Measurements from ENCODE around the gene DNAJA3.
A peak's percentile ranks its signal among the peaks of the same experiment; 100 is the strongest.

Gene DNAJA3

DNA sequence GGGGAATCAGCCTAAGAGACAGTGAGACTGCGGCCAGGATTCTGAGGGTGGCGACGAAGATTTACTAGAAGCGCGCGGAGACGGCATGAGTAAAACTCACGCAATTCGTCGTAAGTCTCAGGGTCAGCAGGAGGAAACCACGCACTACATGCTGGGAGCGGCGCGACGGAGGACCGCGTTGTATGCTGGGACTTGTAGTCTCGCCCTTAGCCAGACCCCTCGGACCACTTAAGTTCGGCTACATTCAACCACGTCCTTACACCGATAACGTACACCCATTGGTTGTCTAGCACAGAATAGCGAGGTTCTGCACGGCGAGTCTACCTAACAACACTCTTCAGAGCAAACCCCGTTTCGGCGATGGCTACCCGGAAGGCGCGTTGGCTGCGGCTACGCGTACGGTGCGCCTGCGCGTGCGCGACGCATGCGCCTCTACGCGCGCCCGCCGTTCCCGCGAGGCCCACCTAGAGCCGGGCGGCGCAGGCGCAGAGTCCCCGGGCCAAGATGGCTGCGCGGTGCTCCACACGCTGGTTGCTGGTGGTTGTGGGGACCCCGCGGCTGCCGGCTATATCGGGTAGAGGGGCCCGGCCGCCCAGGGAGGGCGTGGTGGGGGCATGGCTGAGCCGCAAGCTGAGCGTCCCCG, at the start of gene DNAJA3:
DNAJA3 (plus strand) TSS at position 491 of the 643 bp plus-strand sequence; CDS start at position 505, 14 bp downstream.
- Histone ChIP-seq H3K9ac (ENCODE audit: insufficient read length, low read depth) (peak within 1 kb of the TSS; percentile 100), H3K27me3 (ENCODE audit: insufficient read depth, insufficient read length) (no peaks in the 10 kb centered on the region), H3K4me1 (ENCODE audit: insufficient read depth, insufficient read length) (no peaks in the 10 kb centered on the region), H3K4me3 (ENCODE audit: insufficient read length, low read depth) (peak within 1 kb of the TSS; percentile 94), H3K36me3 (ENCODE audit: insufficient read depth, insufficient read length, low read length) (peaks cover 34% of the 10 kb centered on the region), H3K9me3 (ENCODE audit: insufficient read depth, low read length) (no peaks in the 10 kb centered on the region)
- TF ChIP-seq ZNF274 (IDR thresholded peaks at IDR 0.05; ENCODE audit: low read depth, low read length), result no peak
- peak; percentile 84 for TF ChIP-seq YY1 (IDR thresholded peaks at IDR 0.05; ENCODE audit: insufficient read depth, insufficient read length)
- peak; percentile 88 for DNase-seq (ENCODE audit: low read depth, low spot score)

GRCh38 chr16:4376126-4376892, 49.4 kb upstream of the DNAJA3 start:
- TF ChIP-seq SUZ12 (IDR thresholded peaks at IDR 0.05; ENCODE audit: extremely low read depth, insufficient read depth, insufficient read length) (no peak), ZNF274 (IDR thresholded peaks at IDR 0.05; ENCODE audit: low read depth, low read length) (no peak), YY1 (IDR thresholded peaks at IDR 0.05; ENCODE audit: insufficient read depth, insufficient read length) (no peak)
- Histone ChIP-seq H3K9ac (ENCODE audit: insufficient read length, low read depth) (peak overlapping the region; percentile 72), H3K4me3 (ENCODE audit: insufficient read length, low read depth) (no peak overlapping the region), H3K27me3 (ENCODE audit: insufficient read depth, insufficient read length) (no peaks in the 10 kb centered on the region), H3K4me1 (ENCODE audit: insufficient read depth, insufficient read length) (peaks cover 60% of the 10 kb centered on the region), H3K36me3 (ENCODE audit: insufficient read depth, insufficient read length, low read length) (peaks cover 34% of the 10 kb centered on the region), H3K9me3 (ENCODE audit: insufficient read depth, low read length) (no peaks in the 10 kb centered on the region)
- DNase-seq (ENCODE audit: low read depth, low spot score), result no peak

DNA sequence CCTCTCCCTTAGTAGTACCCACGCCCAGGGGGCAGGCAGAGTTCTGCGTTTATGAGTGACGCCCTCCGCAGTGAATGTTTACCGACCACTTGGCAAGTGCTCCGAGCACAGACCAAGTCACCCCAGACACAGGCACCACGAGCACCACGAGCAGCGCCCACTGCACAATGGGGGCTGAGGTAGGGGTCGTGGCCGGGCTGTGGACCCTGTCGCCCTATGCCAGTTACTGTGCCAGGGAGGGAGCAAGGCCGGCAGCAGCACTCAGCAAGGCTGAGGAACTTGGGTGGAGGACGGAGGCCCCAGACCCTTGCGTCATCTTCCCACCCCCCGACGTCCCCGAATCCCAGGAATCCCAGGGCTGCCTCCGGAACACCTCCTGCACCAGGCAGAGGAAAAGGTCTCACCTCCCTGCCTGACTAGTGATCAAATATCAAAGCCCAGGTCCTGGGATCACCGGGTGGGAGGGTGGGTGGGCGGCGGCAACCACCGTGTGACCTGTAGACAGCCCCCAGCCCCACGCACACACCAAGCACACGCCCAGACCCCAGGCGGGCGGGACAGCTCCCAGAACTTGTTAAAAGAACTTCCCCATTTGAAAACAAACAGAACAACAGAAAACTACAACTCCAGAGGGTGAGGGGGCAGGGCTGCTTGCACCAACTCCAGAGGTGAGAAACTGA, 48.6 kb upstream of the DNAJA3 start:
- TF ChIP-seq YY1 (IDR thresholded peaks at IDR 0.05; ENCODE audit: insufficient read depth, insufficient read length) (no peak), SUZ12 (IDR thresholded peaks at IDR 0.05; ENCODE audit: extremely low read depth, insufficient read depth, insufficient read length) (no peak), ZNF274 (IDR thresholded peaks at IDR 0.05; ENCODE audit: low read depth, low read length) (no peak)
- DNase-seq (ENCODE audit: low read depth, low spot score), result no peak
- Histone ChIP-seq H3K9me3 (ENCODE audit: insufficient read depth, low read length) (no peaks in the 10 kb centered on the region), H3K27me3 (ENCODE audit: insufficient read depth, insufficient read length) (no peaks in the 10 kb centered on the region), H3K4me1 (ENCODE audit: insufficient read depth, insufficient read length) (peaks cover 63% of the 10 kb centered on the region), H3K4me3 (ENCODE audit: insufficient read length, low read depth) (no peak overlapping the region), H3K9ac (ENCODE audit: insufficient read length, low read depth) (peak overlapping the region; percentile 72), H3K36me3 (ENCODE audit: insufficient read depth, insufficient read length, low read length) (peaks cover 41% of the 10 kb centered on the region)

DNA sequence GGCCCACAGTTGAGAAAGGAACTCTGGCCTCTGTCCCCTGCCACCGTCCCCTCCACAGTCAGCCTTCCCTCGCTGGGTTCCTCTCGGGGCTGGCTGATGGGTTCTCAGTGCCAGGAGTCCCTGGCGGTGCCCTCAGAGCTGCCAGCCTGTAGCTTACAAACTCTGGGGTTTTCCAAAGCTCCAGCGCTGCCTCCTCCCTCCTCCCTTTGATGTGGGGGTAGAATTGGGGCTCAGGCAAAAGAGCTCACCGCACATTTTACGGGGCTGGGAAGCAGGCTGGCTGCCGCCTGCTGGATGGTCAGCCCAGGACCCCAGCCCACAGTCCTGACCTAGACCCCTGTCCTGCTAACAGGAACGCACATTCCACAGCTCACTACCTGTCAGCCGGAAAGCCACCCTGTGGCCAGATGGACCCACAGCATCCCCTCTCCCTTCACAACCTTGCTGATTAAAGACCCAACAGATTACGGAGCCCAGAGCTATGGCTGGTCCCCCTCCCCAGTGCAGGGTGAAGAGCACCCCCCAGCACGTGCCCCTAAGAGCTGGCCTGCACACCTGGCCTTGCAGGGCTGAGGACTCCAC, 48.0 kb upstream of the DNAJA3 start:
- peak overlapping the region; percentile 57 for H3K9ac ChIP-seq (ENCODE audit: insufficient read length, low read depth)
- no peak for TF ChIP-seq YY1 (IDR thresholded peaks at IDR 0.05; ENCODE audit: insufficient read depth, insufficient read length)
- TF ChIP-seq SUZ12 (IDR thresholded peaks at IDR 0.05; ENCODE audit: extremely low read depth, insufficient read depth, insufficient read length), result no peak
- no peak for TF ChIP-seq ZNF274 (IDR thresholded peaks at IDR 0.05; ENCODE audit: low read depth, low read length)
- H3K9me3 ChIP-seq (ENCODE audit: insufficient read depth, low read length), result no peaks in the 10 kb centered on the region
- DNase-seq (ENCODE audit: low read depth, low spot score), result no peak
- peaks cover 48% of the 10 kb centered on the region for H3K36me3 ChIP-seq (ENCODE audit: insufficient read depth, insufficient read length, low read length)
- no peak overlapping the region for H3K4me3 ChIP-seq (ENCODE audit: insufficient read length, low read depth)
- no peaks in the 10 kb centered on the region for H3K27me3 ChIP-seq (ENCODE audit: insufficient read depth, insufficient read length)
- H3K4me1 ChIP-seq (ENCODE audit: insufficient read depth, insufficient read length), result peaks cover 60% of the 10 kb centered on the region

GRCh38 chr16:4378161-4378666, 47.5 kb upstream of the DNAJA3 start:
- H3K27me3 ChIP-seq (ENCODE audit: insufficient read depth, insufficient read length), result no peaks in the 10 kb centered on the region
- H3K4me3 ChIP-seq (ENCODE audit: insufficient read length, low read depth), result no peak overlapping the region
- no peaks in the 10 kb centered on the region for H3K9me3 ChIP-seq (ENCODE audit: insufficient read depth, low read length)
- H3K9ac ChIP-seq (ENCODE audit: insufficient read length, low read depth), result peak overlapping the region; percentile 57
- TF ChIP-seq ZNF274 (IDR thresholded peaks at IDR 0.05; ENCODE audit: low read depth, low read length) (no peak), SUZ12 (IDR thresholded peaks at IDR 0.05; ENCODE audit: extremely low read depth, insufficient read depth, insufficient read length) (no peak), YY1 (IDR thresholded peaks at IDR 0.05; ENCODE audit: insufficient read depth, insufficient read length) (no peak)
- no peak for DNase-seq (ENCODE audit: low read depth, low spot score)
- peaks cover 58% of the 10 kb centered on the region for H3K4me1 ChIP-seq (ENCODE audit: insufficient read depth, insufficient read length)
- peaks cover 53% of the 10 kb centered on the region for H3K36me3 ChIP-seq (ENCODE audit: insufficient read depth, insufficient read length, low read length)

GRCh38 chr16:4378999-4379690, 46.5 kb upstream of the DNAJA3 start:
- H3K9ac ChIP-seq (ENCODE audit: insufficient read length, low read depth), result peak overlapping the region; percentile 57
- no peak for DNase-seq (ENCODE audit: low read depth, low spot score)
- H3K9me3 ChIP-seq (ENCODE audit: insufficient read depth, low read length), result no peaks in the 10 kb centered on the region
- H3K4me3 ChIP-seq (ENCODE audit: insufficient read length, low read depth), result no peak overlapping the region
- H3K27me3 ChIP-seq (ENCODE audit: insufficient read depth, insufficient read length), result no peaks in the 10 kb centered on the region
- TF ChIP-seq SUZ12 (IDR thresholded peaks at IDR 0.05; ENCODE audit: extremely low read depth, insufficient read depth, insufficient read length) (no peak), YY1 (IDR thresholded peaks at IDR 0.05; ENCODE audit: insufficient read depth, insufficient read length) (no peak), ZNF274 (IDR thresholded peaks at IDR 0.05; ENCODE audit: low read depth, low read length) (no peak)
- H3K4me1 ChIP-seq (ENCODE audit: insufficient read depth, insufficient read length), result peaks cover 57% of the 10 kb centered on the region
- H3K36me3 ChIP-seq (ENCODE audit: insufficient read depth, insufficient read length, low read length), result peaks cover 61% of the 10 kb centered on the region

All from NT2/D1 (cell line).